K562 (cell line): ENCODE measurements around the gene CYSTM1. TPM values are rescaled to one million over a fixed set of nuclear protein-coding genes. Genes with fewer than 3 reads are reported as not detected.
A peak's percentile ranks its signal among the peaks of the same experiment; 100 is the strongest.

Source experiments
- CTBP1 ChIP-seq: fragments of 450-650 bp; IDR thresholded peaks from 2 replicates; pipeline ENCODE4 v1.6.1; 2016; ENCODE audit warnings: borderline replicate concordance
- EHMT2 ChIP-seq: fragments of 450-650 bp; IDR thresholded peaks from 2 replicates; pipeline ENCODE4 v1.6.1; 2018; ENCODE audit warnings: antibody characterized with exemption
- FOXA3 ChIP-seq, 2 experiments: fragments of 450-650 bp in 1 of 2; sonication (generic) in 1 of 2; formaldehyde crosslinking; IDR thresholded peaks in 1 of 2; conservative IDR thresholded peaks in 1 of 2; 2 replicates each; pipeline versions ENCODE4 v1.4.0 to v1.8.0; 2020 to 2022; ENCODE audit warnings: mild to moderate bottlenecking in 2 of 2, missing genetic modification reagents in 1 of 2
- KAT2B ChIP-seq: IDR thresholded peaks from one replicate; pipeline ENCODE4 v1.6.1; 2012; ENCODE audit warnings: low read depth, mild to moderate bottlenecking, control low read depth, inconsistent platforms, low read length, moderate library complexity
- MAZ ChIP-seq, 2 experiments: fragments of 450-650 bp in 1 of 2; sonication (generic) in 1 of 2; formaldehyde crosslinking; IDR thresholded peaks in 1 of 2; conservative IDR thresholded peaks in 1 of 2; 2 replicates each; pipeline versions ENCODE4 v1.4.0 to v1.5.0; 2020; ENCODE audit warnings: mild to moderate bottlenecking in 1 of 2, missing genetic modification reagents in 1 of 2
- POLR2AphosphoS2 ChIP-seq: IDR thresholded peaks from 2 replicates; pipeline ENCODE4 v1.6.1; 2012; ENCODE audit warnings: low read length, improper control_type of control experiment
- SRF ChIP-seq, 2 experiments: fragments of 250-450, 450-650 bp in 1 of 2; sonication (Bioruptor Pico) in 1 of 2; sonication (generic) in 1 of 2; formaldehyde crosslinking; IDR thresholded peaks; 2 replicates each; pipeline versions ENCODE4 v1.5.0 to v1.5.1; 2020 to 2022; ENCODE audit warnings: mild to moderate bottlenecking in 1 of 2, missing genetic modification reagents in 1 of 2
- TCF3 ChIP-seq: sonication (generic); formaldehyde crosslinking; IDR thresholded peaks from 2 replicates; pipeline ENCODE4 v1.4.0; 2020; ENCODE audit warnings: mild to moderate bottlenecking, missing genetic modification reagents
- ZBED1 ChIP-seq: IDR thresholded peaks from 2 replicates; pipeline ENCODE4 v1.6.1; 2014
- polyA plus RNA-seq, 8 experiments: library from polyadenylated mRNA; depleted of rRNA in 4 of 8; stranded (reverse) in 5 of 8; unstranded in 3 of 8; fragments of >200 nt; fragmentation: Nextera tagmentation in 2 of 8; fragmentation: Illumina TruSeq in 1 of 8; extraction: Ambion mirVana in 2 of 8; extraction: Trizol in 1 of 8; gene quantifications; 2 replicates each; pipeline versions ENCODE4 v1.2.1 to v1.2.3, GENCODE V29; 2011 to 2014; ENCODE audit warnings: inconsistent platforms in 1 of 8, missing spikeins in 1 of 8
- total RNA-seq, 7 experiments: library from RNA; depleted of rRNA in 6 of 7; stranded (reverse); fragments of >200 nt in 6 of 7; fragmentation: Illumina TruSeq in 2 of 7; extraction: Trizol in 2 of 7; gene quantifications; 2 replicates each; pipeline versions ENCODE4 v1.2.1 to v1.2.3, GENCODE V29; 2011 to 2021; ENCODE audit warnings: low replicate concordance in 1 of 7
- TF ChIP-seq, protein P1 (sequence below): fragments of 450-650 bp; IDR thresholded peaks from 2 replicates; pipeline ENCODE4 v1.6.1; 2017; ENCODE audit warnings: antibody characterized with exemption, mild to moderate bottlenecking
- TF ChIP-seq, protein P2 (sequence below): sonication (generic); IDR thresholded peaks from 2 replicates; pipeline ENCODE4 v1.6.1; 2016
- TF ChIP-seq, protein P3 (sequence below), 2 experiments: fragments of 450-650 bp; IDR thresholded peaks; 2 replicates each; pipeline ENCODE4 v1.6.1; 2016; ENCODE audit warnings: mild to moderate bottlenecking in 2 of 2, borderline replicate concordance in 1 of 2, low read depth in 1 of 2, moderate library complexity in 1 of 2

Gene CYSTM1
- total and polyA plus RNA-seq, 9 of the 15 experiments (the other 6 are each of a cell fraction or from before 2014, with no cell fraction given): 76.1 to 422 (median 108) TPM

DNA sequence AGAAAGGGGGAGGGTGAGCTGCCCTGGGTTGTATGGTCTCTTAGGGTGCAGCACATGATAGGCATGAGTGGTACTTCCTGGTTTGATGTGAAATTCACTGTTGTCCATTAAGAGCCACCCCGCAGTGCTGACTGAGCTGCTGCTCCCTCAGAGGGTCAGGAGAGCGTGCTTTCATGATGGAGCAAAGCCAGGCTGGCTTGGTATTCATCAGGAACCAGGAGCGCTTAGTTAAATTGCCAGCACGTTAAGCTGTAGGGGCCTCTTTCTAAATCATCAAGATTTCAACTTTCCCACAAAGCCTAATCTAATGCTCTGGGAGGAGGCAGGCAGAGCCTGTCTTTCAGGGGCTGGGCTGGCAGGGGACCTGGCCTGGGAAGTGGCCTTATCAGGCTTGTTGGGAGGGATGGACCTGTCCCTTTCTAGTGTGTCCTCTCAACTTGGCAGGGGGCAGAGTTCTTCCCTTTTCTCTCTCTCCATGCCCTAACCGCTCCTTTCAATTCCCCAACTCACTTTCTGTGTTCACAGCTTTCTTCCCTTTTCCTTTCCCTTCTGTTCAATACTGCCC, 7.9 kb downstream of the CYSTM1 start (continued):
- TF ChIP-seq, protein P1, sequence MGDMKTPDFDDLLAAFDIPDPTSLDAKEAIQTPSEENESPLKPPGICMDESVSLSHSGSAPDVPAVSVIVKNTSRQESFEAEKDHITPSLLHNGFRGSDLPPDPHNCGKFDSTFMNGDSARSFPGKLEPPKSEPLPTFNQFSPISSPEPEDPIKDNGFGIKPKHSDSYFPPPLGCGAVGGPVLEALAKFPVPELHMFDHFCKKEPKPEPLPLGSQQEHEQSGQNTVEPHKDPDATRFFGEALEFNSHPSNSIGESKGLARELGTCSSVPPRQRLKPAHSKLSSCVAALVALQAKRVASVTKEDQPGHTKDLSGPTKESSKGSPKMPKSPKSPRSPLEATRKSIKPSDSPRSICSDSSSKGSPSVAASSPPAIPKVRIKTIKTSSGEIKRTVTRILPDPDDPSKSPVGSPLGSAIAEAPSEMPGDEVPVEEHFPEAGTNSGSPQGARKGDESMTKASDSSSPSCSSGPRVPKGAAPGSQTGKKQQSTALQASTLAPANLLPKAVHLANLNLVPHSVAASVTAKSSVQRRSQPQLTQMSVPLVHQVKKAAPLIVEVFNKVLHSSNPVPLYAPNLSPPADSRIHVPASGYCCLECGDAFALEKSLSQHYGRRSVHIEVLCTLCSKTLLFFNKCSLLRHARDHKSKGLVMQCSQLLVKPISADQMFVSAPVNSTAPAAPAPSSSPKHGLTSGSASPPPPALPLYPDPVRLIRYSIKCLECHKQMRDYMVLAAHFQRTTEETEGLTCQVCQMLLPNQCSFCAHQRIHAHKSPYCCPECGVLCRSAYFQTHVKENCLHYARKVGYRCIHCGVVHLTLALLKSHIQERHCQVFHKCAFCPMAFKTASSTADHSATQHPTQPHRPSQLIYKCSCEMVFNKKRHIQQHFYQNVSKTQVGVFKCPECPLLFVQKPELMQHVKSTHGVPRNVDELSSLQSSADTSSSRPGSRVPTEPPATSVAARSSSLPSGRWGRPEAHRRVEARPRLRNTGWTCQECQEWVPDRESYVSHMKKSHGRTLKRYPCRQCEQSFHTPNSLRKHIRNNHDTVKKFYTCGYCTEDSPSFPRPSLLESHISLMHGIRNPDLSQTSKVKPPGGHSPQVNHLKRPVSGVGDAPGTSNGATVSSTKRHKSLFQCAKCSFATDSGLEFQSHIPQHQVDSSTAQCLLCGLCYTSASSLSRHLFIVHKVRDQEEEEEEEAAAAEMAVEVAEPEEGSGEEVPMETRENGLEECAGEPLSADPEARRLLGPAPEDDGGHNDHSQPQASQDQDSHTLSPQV: peak; percentile 48; the same call in 1 of the 2 replicates
- TF ChIP-seq, protein P2, sequence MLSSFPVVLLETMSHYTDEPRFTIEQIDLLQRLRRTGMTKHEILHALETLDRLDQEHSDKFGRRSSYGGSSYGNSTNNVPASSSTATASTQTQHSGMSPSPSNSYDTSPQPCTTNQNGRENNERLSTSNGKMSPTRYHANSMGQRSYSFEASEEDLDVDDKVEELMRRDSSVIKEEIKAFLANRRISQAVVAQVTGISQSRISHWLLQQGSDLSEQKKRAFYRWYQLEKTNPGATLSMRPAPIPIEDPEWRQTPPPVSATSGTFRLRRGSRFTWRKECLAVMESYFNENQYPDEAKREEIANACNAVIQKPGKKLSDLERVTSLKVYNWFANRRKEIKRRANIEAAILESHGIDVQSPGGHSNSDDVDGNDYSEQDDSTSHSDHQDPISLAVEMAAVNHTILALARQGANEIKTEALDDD: peak; percentile 29; the same call in 1 of the 2 replicates
- peak in 1 of 2 experiments; percentile 34; a peak in 1 of 4 replicates for TF ChIP-seq SRF (CRISPR knock-in tag; IDR thresholded peaks at IDR 0.05)
- no peak for TF ChIP-seq ZBED1
- no peak for TF ChIP-seq POLR2AphosphoS2
- TF ChIP-seq, protein P3, sequence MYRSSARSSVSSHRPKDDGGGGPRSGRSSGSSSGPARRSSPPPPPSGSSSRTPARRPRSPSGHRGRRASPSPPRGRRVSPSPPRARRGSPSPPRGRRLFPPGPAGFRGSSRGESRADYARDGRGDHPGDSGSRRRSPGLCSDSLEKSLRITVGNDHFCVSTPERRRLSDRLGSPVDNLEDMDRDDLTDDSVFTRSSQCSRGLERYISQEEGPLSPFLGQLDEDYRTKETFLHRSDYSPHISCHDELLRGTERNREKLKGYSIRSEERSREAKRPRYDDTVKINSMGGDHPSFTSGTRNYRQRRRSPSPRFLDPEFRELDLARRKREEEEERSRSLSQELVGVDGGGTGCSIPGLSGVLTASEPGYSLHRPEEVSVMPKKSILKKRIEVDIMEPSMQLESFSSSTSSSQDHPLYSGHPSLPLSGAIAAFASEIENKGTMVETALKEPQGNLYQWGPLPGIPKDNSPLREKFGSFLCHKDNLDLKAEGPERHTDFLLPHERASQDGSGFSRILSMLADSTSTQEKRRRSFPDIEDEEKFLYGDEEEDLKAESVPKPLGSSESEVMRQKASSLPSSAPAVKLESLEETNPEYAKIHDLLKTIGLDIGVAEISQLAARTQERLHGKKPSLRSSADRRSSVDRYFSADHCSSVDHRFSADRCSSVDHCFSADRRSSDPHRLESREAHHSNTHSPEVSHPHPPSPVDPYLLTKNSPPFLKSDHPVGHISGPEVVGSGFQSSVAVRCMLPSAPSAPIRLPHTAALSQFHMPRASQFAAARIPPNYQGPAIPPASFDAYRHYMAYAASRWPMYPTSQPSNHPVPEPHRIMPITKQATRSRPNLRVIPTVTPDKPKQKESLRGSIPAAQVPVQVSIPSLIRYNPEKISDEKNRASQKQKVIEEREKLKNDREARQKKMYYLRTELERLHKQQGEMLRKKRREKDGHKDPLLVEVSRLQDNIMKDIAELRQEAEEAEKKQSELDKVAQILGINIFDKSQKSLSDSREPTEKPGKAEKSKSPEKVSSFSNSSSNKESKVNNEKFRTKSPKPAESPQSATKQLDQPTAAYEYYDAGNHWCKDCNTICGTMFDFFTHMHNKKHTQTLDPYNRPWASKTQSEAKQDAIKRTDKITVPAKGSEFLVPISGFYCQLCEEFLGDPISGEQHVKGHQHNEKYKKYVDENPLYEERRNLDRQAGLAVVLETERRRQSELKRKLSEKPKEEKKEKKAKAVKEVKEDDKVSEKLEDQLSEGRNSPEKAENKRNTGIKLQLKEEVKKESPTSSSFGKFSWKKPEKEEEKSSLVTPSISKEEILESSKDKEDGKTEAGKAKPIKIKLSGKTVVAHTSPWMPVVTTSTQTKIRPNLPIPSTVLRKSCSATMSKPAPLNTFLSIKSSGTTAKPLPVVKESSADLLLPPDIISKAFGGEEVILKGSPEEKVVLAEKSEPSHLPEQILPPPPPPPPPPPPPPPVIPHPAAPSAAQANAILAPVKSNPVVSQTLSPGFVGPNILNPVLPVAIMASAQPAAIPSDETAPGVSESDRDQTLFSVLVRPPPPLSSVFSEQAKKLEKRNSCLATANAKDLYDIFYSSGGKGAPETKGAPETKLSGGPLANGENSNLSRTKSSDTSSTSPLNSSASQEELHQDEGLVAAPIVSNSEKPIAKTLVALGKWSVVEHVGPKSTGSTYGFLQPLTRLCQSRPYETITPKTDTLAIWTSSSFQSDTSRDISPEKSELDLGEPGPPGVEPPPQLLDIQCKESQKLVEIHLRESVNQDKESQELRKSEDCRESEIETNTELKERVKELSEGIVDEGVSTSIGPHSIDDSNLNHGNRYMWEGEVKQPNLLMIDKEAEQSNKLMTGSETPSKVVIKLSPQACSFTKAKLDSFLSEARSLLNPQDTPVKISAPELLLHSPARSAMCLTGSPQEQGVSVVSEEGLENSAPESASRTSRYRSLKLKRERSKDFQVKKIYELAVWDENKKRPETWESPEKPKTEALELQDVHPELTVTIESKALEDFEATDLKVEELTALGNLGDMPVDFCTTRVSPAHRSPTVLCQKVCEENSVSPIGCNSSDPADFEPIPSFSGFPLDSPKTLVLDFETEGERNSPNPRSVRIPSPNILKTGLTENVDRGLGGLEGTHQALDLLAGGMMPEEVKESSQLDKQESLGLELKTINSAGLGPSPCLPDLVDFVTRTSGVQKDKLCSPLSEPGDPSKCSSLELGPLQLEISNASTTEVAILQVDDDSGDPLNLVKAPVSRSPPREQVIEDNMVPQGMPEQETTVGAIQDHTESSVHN (IDR thresholded peaks at IDR 0.05; ENCODE audit: borderline replicate concordance in 1 of 2, low read depth in 1 of 2): no peak
- no peak for TF ChIP-seq EHMT2
- 0 out of 4 replicates have a peak, but pooled peaks of 1 of the 2 experiments have one; percentile 13 for TF ChIP-seq MAZ (CRISPR knock-in tag; conservative IDR thresholded peaks at IDR 0.05 in 1 of 2, IDR thresholded peaks at IDR 0.05 in 1 of 2)
- TF ChIP-seq FOXA3 (CRISPR knock-in tag; conservative IDR thresholded peaks at IDR 0.05 in 1 of 2, IDR thresholded peaks at IDR 0.05 in 1 of 2): no peak
- TF ChIP-seq KAT2B: no peak
- TF ChIP-seq CTBP1: peak; percentile 75
- peak; percentile 14; the same call in 1 of the 2 replicates for TF ChIP-seq TCF3 (CRISPR knock-in tag)
